ENCODE data around the gene SHMT2.

SHMT2 gene

DNA sequence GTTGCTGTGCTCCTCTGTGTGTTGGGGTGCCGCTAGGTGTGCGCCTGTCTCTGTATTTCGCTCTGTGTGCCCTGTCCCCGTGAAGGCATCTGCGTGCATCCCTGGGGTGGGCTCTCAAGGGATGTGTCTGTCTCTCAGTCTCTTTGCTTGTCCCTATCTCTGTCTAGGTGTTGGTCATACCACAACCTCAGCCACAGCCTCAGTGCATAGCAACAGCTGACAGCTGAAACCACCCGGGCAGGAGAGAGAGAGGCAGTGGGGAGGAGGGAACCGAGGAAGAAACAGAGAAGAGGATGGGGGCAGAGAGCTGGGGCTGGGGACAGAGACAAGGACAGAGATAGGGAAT, 13.9 kb upstream of the SHMT2 start:
- no peak for DNase-seq

DNA sequence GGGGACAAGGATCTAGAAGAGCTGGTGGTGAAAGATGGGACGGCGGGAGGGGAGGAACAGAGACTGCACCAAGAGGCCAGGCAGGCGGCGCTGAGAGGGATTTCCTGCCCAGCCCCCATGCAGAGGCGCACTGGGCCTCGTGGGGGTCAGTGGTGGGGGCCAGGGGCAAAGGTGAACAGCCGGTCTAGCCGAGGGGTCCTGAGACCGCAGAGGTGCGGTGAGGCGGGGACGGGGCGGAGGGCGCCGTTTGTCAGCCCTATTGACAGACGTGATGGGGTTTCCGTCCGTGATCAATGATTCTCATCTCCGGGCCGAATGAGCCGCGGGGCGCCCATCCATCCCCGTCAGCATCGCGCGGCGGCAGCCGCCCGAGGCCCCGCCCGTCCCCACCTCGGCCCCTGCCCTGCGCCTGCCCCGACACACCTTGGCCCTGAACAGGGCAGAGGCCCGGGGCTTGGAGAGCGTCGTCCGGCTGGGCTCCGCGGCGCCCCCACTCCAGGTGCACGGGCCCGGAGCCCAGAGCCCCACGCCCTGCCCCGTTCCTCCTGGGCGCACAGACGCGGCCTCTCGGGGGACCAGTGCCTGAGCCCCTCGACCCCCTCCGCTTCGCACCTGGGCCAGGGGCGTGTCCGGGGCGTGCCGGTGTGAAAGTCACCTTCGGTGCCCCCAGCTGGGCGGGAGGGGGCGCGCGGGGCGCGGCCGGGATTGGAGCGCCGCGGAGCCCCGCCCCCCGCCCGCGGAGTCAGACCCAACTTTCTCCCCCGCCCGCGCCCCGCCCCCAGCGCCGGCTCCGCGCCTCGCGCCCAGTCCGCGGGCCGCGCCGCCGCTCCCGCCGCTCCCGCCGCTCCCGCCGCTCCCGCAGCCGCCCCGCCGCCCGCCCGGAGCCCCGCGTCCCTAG, 13.2 kb upstream of the SHMT2 start, which contains the start of gene NXPH4:
TSS of gene NXPH4 (plus strand) at position 781 of the 898 bp plus-strand sequence. CDS start 176 bp downstream, outside the sequence.
- no peak for DNase-seq

DNA sequence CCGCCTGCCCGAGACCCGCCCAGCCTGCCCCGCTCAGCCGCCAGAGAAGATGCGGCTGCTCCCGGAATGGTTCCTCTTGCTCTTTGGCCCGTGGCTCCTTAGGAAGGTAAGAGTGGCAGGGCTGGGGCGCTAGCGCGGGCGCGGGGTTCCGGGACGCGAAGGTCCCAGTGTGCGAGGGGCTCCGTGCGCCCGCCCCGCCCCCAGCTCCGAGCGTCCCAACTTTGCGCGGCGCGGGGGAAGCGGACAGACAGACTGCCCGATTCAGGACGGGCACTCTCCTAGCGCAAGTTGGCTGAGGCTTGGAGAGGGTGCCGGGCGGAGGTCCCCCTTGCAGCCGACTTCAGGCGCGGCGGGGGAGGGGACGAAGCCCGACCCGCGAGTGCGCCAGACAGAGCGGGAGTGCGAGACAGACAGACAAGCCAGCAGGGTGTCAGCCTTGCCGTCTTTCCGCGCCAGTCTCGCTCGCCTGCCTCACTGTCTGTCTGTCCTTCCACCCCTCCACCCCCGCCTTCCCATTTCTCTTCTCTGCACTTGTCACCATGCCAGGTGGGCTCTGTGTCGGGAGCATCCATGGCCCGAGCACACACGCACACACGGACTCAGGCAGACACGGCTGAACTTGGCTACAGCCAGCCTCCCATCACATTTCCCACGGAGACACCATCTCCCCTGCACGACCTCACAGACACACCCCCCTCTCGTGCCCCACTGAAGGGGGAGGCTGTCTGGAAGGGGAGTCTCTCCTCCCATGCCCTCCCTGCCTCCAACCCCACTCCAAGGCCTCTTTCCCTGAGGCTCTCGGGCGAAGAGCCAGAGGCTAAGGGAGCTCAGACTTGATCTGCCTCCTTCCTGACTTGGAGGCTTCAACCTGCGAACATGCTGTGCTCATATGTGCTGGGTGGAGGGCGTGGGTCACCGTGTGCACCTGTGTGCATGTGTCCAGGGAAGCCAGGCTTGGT, 12.3 kb upstream of the SHMT2 start:
- no peak for DNase-seq

DNA sequence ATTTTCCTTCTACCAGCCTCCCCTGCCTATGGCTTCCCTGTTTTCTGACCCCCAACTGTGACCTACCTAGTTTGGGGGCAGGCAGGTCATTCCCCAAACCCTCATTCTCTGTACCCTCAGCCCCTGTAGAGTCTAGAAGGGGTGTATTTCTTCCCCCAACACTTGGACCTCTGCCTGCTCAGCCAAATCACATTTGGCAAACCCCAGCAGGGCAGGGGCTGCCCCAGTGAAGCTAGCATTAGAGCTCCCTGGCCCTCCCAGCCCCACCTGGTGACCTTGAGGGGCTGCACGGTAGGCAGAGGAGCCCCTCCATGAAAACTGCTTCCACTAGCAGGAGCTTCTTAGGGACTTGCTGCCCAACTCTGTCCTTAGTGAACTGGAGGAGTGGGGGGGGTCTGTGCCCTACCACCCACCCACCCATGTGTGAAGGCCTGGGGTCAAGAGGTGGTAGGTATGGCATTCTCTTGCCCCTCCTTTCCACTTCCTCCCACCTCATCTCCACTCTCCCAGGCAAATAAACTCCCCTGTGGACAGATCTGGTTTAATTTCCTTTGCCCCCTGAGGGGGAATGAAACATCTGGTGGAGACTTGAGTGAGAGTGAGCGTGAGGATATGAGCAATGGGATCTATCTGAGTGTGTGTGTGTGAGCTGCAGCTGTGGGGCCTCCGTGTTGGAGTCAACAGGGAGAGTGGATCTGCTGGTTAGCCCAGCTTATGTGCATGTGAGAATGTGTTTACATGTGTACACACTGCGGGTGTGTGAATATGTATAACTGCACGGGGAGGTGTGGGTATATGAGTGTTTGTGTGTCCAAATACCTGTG, 11.3 kb upstream of the SHMT2 start:
- DNase-seq = no peak

- DNase-seq = no peak
Measured at GRCh38 chr12:57219205-57219992, 10.1 kb upstream of the SHMT2 start.

GRCh38 chr12:57219993-57220754, 9.3 kb upstream of the SHMT2 start:
- DNase-seq = no peak

- DNase-seq = no peak
Measured at GRCh38 chr12:57220770-57221168, 8.7 kb upstream of the SHMT2 start.

DNA sequence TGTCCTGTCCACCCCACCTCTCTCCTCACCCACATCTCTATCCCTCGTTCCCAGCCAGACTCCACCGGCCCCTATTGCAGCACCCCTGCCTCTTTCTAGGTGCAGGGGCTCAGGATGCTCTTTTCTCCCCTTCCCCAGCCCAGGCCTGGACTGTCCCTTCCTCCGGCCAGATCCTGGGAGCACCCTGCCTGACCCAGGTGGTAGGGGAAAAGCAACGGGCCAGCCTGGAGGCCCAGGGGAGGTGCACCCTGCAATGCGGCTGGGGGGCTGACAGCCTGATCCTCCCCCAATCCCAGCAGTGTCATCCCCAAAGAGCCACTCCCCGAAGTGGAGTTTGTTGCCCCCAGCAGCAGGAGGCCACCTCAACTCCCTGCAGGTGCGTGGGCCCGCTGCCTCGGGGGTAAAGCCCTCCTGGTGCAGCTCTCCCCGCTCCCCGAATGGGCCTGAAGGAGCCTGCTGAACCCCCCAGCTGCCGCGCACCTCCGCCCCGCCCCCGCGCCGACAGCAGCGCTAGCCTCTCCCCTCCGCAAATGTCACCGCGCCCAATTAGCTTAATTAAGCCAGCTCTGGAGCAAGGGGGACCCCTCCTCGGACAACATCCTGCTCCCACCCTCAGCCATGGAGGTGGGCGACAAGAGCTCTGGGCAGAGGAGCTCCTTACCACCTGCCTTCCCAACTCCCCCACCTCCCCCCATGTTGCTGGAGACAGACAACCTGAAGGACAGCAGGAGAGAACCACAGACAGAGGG, 8.2 kb upstream of the SHMT2 start:
- no peak for DNase-seq

- no peak for DNase-seq
Measured at GRCh38 chr12:57222286-57223190, 7.0 kb upstream of the SHMT2 start.

- no peak for DNase-seq
Measured at GRCh38 chr12:57223191-57224165, 6.0 kb upstream of the SHMT2 start.

- DNase-seq = no peak
Measured at GRCh38 chr12:57224278-57224972, 5.1 kb upstream of the SHMT2 start.

GRCh38 chr12:57224973-57225679, 4.4 kb upstream of the SHMT2 start:
- no peak for DNase-seq

- no peak for DNase-seq
Measured at GRCh38 chr12:57225680-57226210, 3.8 kb upstream of the SHMT2 start.

GRCh38 chr12:57226588-57227314, 2.8 kb upstream of the SHMT2 start:
- DNase-seq = no peak

Data from fibroblast of skin of abdomen (primary cell).